NOMO-1 (cell line): ENCODE measurements around the gene DDOST.
"Not testable (repeated sequence)": the region's sequence is repeated elsewhere in the genome, so short reads cannot be mapped to it uniquely, and the experiment has no call there.

ENCODE experiments used
- DNase-seq, 2 experiments: peaks; one replicate each; lab custom pipeline; 2025; ENCODE audit not compliant: unreplicated experiment in 2 of 2; lab: John Stamatoyannopoulos, UW

DDOST gene

GRCh38 chr1:20626524-20626923, 34.6 kb downstream of the DDOST start:
- no peak for DNase-seq

GRCh38 chr1:20626098-20626427, 35.1 kb downstream of the DDOST start:
- no peak for DNase-seq

DNA sequence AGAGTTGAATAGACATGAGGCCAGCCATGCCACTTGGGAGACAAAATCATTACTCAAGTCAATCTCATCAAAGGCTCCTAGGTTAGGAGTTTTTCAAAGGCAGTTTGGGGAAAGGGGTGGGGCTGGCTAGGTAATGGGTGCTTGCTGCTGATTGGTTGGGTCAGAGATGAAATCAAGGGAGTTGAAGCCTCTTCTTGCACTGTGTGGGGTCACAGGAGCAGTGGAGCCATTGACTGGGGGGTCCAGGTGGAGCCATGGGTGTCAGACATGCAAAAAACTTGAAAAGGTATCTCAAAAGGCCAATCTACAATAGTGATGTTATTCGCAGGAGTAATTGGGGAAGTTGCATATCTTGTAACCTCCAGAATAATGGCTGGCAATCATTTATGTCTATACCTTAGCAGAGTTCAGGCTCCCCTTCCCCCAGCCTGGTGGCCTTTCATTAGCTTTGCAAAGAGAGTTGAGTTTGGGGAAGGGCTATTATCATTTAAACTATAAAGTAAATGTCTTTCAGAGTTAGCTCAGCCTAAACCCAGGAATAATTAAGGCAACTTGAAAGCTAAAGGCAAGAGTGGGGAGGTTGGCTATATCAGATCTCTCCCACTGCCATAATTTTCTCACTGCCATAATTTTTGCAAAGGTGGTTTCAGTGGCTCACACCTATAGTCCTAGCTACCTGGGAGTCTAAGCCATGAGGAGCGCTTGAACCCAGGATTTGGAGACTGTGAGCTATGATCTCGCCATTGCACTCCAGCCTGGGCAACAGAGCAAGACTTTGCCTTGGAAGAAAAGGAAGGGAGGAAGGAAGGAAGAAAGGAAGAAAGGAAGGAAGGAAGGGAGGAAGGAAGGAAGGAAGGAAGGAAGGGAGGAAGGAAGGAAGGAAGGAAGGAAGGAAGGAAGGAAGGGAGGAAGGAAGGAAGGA, 35.7 kb downstream of the DDOST start:
- DNase-seq: no peak

- DNase-seq: no peak
Observed at GRCh38 chr1:20624709-20625108, 36.5 kb downstream of the DDOST start.

DNA sequence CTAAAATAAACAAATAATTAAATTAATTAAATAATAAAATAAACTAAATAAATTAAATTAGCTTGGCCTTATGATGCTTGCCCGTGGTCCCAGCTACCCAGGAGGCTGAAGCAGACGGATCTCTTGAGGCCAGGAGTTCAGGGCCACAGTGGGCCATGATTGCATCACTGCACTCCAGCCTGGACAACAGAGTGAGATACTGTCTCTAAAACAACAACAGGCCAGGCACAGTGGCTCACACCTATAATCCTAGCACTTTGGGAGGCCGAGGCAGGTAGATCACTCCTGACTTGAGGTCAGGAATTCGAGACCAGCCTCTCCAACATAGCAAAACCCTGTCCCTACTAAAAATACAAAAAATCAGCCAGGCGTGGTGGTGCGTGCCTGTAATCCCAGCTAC, 40.2 kb downstream of the DDOST start:
- DNase-seq: no peak

- no peak for DNase-seq
Observed at GRCh38 chr1:20619999-20620398, 41.2 kb downstream of the DDOST start.

DNA sequence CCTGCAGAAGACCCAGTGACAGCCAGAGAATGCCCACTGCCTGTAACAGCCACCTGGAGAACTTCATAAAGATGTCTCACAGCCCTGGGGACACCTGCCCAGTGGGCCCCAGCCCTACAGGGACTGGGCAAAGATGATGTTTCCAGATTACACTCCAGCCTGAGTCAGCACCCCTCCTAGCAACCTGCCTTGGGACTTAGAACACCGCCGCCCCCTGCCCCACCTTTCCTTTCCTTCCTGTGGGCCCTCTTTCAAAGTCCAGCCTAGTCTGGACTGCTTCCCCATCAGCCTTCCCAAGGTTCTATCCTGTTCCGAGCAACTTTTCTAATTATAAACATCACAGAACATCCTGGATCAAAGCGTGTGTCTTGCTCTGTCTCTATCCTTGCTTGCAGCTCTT, 42.6 kb downstream of the DDOST start:
- no peak for DNase-seq

- no peak for DNase-seq
Observed at GRCh38 chr1:20616847-20617487, 44.2 kb downstream of the DDOST start.

GRCh38 chr1:20615946-20616846, 45.0 kb downstream of the DDOST start:
- no peak for DNase-seq

DNA sequence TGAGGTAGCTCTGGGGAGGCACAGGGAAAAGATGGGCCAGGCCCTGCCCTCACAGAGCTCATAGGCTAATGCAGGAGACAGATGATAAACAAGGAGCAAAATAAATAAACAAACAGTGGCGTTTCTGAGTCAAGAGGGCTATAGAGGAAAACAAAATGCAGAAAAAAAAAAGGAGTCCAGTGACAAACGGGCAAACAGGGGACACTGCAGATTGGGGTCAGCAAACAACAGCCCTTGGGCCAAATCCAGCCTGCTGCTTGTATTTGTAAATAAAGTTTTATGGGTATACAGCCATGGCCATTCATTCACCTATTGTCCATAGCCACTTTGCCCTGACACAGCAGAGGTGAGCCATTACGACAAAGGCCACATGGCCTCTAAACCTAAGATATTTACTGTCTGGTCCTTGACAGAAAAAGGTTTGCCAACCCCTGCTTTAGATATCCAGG, 47.0 kb downstream of the DDOST start:
- no peak for DNase-seq

DNA sequence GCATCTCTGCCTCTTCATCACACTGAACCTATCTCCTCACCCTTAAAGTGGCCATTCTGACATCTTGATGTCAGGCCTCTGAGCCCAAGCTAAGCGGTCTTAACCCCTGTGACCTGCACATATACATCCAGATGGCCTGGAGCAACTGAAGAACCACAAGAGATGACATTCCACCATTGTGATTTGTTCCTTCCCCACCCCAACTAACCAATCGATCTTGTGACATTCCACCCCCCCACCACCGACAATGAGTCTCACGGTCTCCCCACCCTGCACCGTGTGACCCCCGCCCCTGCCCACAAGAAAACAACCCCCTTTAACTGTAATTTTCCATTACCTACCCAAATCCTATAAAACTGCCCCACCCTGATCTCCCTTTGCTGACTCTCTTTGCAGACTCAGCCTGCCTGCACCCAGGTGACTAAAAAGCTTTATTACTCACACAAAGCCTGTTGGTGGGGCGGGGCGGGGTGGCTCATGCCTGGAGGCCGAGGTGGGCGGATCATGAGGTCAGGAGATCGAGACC, 48.9 kb downstream of the DDOST start:
- DNase-seq: no peak

DNA sequence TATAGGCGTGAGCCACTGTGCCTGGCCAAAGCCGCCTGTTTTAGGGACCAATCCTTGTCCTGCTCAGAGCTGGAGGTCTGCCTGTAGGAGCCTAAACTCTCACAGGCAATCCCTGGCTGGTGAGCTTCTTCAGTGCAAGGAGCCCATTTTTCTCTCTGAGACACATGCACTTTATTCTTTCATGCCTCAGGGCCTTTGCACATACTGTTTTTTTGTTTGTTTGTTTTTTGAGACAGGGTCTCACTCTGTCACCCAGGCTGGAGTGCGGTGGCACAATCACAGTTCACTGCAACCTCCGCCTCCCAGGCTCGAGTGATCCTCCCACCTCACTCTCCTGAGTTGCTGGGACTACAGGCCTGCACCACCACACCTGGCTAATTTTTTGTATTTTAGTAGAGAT, 49.5 kb downstream of the DDOST start:
- DNase-seq: no peak

DNA sequence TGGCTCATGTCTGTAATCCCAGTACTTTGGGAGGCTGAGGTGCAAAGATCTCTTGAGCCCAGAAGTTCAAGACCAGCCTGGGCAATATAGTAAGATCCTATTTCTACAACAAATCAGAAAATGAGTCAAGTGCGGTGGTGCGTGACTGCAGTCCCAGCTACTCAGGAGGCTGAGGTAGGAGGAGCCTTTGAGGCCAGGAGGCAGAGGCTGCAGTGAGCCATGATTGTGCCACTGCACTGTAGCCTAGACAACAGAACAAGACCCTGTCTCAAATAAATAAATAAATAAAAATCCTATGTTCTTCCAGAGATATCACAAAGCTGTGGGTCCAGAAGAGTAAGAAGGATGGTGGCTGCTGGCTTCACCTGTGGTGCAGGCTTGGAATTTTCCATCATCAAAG, 50.2 kb downstream of the DDOST start:
- no peak for DNase-seq

DNA sequence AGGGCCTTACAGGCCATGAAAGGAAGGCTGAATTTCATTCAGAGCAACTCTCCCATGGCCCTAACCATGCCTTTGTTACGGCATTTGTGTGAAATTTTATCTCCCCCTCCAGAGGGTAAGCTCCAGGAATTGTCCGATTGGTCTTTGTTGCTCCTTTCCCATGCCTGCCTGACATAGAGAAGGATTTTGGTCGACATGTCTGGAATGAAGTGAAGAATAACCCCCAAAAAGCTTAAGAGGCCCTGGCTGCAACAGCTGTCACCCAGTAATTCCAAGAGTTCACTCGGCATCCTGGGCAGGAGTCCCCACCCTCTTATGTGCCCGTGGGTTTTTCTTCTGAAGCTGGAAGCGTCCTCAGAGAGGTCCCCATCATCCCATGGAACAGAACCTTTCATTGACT, 51.6 kb downstream of the DDOST start:
- no peak for DNase-seq

DNA sequence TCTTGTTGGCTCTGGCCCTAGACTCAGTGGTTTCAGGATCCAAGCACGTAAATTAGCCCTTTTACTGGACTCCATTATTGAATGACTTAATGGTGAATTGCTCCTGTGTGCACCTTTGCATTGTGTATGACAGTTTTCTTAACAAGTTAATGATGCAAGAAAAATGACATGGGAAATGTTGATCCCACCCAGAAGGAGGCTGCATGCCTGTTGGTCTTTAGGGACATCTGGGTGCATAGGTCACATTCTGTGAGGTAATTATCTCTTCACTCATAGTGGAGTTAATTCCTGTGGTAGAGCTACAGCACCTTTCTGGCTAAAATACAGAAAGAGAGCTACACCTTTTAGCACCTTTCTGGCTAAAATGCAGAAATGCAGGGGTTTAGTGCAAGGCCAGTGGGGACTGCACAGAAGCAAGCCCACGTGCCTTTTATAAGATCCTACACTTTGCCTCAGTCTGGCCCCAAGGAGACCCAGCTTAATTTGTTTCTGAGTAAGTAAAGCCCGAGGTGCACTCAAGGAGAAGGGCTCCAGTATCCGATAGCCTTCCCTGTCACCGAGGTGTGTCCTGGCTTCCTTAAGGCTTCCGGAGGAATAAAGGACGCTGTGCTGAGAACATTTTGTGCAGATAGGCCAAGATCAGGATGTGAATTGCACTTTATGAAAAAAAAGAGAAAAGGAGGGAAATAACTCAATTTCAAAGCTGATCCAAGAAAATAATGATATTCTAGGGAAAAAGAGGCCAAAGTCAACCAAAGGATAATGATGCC, 54.2 kb downstream of the DDOST start:
- DNase-seq: not testable (repeated sequence)

DNA sequence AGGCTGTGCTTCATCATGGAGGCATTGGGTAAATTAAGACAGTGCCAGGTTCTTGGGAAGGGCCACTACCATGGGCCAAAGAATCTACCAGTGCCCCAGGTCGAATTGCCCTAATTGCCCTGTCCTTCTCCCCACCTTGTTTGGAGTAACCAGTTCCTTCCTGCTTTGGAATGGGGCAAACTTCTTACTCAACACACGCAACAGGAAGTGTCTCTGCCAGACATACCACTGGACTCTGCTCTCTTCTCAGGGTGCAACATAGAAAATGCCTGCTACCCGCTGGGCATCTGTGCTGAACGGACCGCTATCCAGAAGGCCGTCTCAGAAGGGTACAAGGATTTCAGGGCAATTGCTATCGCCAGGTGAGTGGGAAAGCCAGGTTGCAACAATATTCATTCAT, 56.5 kb downstream of the DDOST start:
- DNase-seq: peak in 1 of 2 experiments; percentile 53

DNA sequence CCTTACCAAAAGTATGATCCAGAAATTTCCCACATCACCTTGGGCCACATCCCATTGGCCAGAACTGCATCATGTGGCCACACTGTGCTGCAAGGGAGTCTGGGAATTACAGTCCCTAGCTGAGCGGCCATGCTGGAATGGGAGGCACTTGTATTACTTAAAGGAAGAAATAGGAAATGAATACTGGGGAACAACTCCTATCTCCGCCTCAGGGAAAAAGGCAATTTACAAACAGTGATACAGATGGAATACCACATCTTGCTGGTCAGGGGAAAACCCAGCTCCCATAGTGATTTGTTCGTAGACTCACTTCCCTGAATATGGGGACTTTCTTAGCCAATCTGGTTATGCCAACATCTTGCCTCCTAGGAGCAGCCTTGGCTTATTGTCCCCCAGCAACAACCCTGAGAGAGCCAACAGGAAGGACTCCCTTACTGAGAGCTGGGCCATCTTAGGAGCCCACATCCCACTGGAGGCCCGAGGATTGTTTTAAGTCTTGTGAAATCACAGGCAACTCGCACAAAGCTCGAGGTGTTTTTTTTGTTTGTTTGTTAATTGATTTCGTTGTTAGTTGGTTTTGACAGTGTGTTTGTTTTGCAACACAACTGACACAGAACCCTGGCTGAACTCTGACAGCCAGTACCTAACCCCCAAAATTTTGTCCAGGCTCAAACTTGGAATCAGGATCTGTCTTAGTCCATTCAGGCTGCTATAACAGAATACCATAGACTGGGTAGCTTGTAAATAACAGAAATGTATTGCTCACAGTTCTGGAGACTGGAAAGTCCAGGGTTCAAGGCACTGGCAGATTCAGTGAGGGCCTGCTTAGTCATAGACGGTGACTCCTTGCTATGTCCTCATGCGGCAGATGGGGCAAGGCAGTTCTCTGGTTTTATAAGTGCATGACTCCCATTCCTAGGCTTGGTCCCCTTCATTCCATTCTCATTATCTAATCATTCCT, 57.4 kb downstream of the DDOST start:
- DNase-seq: no peak

DNA sequence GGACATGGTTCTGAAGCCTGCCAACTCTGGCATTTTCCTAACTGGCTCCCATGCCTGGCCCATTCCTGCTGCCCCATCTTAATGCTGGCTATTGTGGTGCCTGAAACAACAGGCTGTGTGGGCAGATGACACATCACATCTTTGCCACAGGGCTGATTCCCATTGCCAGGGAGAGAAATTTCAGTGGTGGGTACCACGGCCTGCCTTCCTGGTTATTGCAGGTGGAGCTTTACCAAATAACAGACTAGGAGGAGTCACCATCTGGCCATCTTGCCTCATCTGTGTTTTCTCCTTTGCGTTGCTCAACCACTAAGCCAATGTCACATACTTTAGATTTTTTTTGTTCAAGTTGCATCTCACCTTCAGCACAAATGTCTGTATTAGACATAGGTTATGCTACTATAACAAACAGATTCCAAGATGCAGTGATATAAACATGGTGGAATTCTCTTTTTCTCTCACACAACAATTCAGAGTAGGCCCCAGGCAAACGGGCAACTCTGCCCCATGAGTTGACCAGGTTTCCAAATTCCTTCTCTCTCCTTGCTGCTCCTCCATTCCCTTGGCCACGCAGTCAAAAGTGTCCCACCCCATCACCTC, 58.2 kb downstream of the DDOST start:
- no peak for DNase-seq
